HL-60/S4 treated with phorbol 12-myristate 13-acetate at 8.2 ng/mL for 4 days and 3 days (cell line): Measurements from ENCODE around the gene SH3RF1.
"Not testable (repeated sequence)": the region's sequence is repeated elsewhere in the genome, so short reads cannot be mapped to it uniquely, and the experiment has no call there.

ENCODE experiments used
- in situ Hi-C: fragments of 300-500 bp; cut with MboI; formaldehyde crosslinking; loops from 2 replicates; pipeline ENCODE4 v1.15.0; 2022; ENCODE audit warnings: low sequenced_read_pairs

SH3RF1 gene

GRCh38 chr4:169202878-169203277 is 67.9 kb downstream of the SH3RF1 start:
- in situ Hi-C loops, result no loop called here

GRCh38 chr4:169202145-169202699 is 68.5 kb downstream of the SH3RF1 start:
- in situ Hi-C loops, result no loop called here

- in situ Hi-C loops, result no loop called here
These were observed 69.3 kb downstream of the SH3RF1 start for GRCh38 chr4:169201222-169202144.

GRCh38 chr4:169200361-169201030 is 70.3 kb downstream of the SH3RF1 start:
- in situ Hi-C loops, result no loop called here

GRCh38 chr4:169199184-169199583 is 71.6 kb downstream of the SH3RF1 start:
- in situ Hi-C loops, result no loop called here

GRCh38 chr4:169198167-169198566 is 72.6 kb downstream of the SH3RF1 start:
- in situ Hi-C loops, result no loop called here

GRCh38 chr4:169197206-169197605 is 73.5 kb downstream of the SH3RF1 start:
- in situ Hi-C loops, result not testable (repeated sequence)

GRCh38 chr4:169195032-169195431 is 75.7 kb downstream of the SH3RF1 start:
- in situ Hi-C loops, result no loop called here

GRCh38 chr4:169189968-169190367 is 80.8 kb downstream of the SH3RF1 start:
- in situ Hi-C loops, result not testable (repeated sequence)

GRCh38 chr4:169189372-169189771 is 81.4 kb downstream of the SH3RF1 start:
- in situ Hi-C loops, result no loop called here

GRCh38 chr4:169188204-169188603 is 82.6 kb downstream of the SH3RF1 start:
- in situ Hi-C loops, result no loop called here

GRCh38 chr4:169185133-169185956 is 85.4 kb downstream of the SH3RF1 start:
- in situ Hi-C loops, result no loop called here

- in situ Hi-C loops, result no loop called here
These were observed 86.1 kb downstream of the SH3RF1 start for GRCh38 chr4:169184686-169185085.

GRCh38 chr4:169184236-169184635 is 86.5 kb downstream of the SH3RF1 start:
- in situ Hi-C loops, result no loop called here

- in situ Hi-C loops, result no loop called here
These were observed 87.2 kb downstream of the SH3RF1 start for GRCh38 chr4:169183581-169183980.

- in situ Hi-C loops, result no loop called here
These were observed 90.9 kb downstream of the SH3RF1 start for GRCh38 chr4:169179609-169180521.

- in situ Hi-C loops, result not testable (repeated sequence)
These were observed 92.7 kb downstream of the SH3RF1 start for GRCh38 chr4:169178092-169178491.

- in situ Hi-C loops, result no loop called here
These were observed 95.3 kb downstream of the SH3RF1 start for GRCh38 chr4:169175476-169175875.

- in situ Hi-C loops, result no loop called here
These were observed 95.7 kb downstream of the SH3RF1 start for GRCh38 chr4:169175035-169175434.

GRCh38 chr4:169174247-169174646 is 96.5 kb downstream of the SH3RF1 start:
- in situ Hi-C loops, result no loop called here
